Non-pigmented ciliary epithelial cell (primary cell): ENCODE data around the gene NAA40.
"Not testable (repeated sequence)": the region's sequence is repeated elsewhere in the genome, so short reads cannot be mapped to it uniquely, and the experiment has no call there.

Experiments
- DNase-seq: peaks from one replicate; pipeline ENCODE4 v3.0.0-alpha.2; 2010; ENCODE audit warnings: low read depth

Gene NAA40

DNA sequence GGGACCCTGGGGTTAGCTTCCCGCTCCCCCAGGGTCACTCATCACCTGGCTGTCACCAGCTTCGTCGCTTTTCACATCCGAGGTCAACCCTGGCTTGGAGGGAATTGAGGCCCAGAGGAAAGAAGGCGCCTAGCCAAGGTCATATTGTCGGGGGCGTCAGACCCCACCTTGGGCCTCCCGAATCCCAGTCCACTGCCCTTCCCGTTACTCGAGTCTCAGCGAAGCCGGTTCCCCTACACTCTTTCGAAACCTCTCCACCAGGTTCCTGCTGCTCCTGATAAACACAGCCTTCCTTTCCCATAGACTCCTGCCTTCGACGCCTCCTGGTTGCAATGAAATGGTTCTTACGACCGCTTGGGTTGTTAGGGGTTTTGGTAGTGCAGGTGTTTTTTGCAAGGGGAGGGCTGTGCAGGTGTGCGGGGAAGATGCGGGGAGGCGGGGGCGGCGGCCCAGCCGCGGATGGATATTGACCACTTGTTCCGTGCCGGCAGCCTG is 642 bp downstream of the NAA40 start:
- no peak for DNase-seq

DNA sequence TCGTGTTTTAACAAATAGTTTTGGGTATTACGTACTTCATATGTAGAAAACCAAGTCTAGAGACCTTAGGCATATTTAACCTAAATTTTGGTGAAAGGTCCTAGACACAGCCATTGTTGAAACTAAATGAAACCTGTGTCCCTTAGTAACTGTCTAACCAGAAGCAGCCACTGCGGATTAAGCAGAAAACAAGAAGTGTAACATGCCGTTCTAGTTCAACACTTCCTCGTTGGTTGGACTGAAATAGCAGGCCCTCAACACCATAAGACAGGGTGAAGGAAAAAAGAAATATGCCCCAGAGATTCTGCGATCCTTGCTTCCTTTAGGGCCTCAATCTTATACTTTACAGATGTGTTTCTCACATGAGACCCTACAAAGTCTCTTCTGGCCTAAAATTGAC is 2.0 kb downstream of the NAA40 start:
- DNase-seq, result no peak

DNA sequence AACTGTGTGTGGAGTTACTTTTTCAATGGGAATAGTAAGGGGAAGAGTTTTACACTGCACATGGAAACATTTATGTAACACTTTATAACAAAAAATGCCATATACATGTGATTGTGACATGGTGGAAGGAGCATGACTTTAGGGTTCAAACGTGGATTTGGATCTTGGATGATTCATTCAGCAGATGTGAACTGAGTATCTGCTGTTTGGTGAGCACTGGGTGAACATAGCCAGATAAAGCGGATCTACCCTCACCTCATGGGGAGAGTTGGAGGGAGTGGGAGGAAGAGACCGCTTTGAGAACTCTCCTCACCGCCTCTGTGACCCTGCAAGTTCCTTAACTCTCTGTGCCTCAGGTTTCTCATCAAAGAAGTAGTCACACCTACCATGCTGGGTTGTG is 3.1 kb downstream of the NAA40 start:
- DNase-seq, result no peak

DNA sequence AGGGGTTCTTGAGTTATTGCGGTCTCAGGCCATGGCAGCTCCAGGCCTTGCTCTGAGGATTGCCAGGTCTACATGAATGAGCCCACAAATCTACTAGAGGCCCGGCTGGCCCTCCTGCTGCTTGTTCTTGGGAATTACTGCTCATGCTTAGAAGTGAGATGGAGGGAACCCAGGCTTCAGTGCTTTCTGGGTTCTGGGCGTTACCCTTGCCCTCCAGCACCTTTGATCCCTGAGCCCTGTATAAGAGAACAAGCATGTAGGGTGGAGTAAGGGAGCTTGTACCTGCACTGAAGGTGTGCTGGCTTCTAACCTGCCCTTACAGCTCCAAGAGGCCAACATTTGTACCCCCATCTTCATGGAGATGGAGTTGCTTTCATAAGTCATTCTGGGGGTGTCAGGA is 4.0 kb downstream of the NAA40 start:
- DNase-seq, result no peak

DNA sequence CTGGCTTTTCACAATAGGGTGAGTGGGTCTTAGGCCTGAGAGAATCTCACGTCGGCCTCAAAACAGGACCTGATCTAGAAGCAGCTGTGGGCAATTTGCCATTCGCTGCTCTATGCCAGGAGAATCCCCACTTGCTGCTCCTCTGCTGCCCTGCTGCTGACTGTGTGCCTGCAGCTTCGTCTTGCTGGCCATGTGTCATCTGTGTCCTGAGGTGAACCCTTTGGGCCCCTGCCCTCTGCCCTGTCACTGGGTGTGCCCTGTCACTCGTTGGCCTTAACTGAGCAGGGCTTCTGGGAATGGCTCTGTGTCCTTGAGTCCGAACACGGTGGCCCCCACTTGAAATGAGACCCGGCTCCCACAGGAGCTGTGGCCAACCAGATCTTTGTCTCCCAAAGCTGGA is 6.2 kb downstream of the NAA40 start:
- DNase-seq, result no peak

DNA sequence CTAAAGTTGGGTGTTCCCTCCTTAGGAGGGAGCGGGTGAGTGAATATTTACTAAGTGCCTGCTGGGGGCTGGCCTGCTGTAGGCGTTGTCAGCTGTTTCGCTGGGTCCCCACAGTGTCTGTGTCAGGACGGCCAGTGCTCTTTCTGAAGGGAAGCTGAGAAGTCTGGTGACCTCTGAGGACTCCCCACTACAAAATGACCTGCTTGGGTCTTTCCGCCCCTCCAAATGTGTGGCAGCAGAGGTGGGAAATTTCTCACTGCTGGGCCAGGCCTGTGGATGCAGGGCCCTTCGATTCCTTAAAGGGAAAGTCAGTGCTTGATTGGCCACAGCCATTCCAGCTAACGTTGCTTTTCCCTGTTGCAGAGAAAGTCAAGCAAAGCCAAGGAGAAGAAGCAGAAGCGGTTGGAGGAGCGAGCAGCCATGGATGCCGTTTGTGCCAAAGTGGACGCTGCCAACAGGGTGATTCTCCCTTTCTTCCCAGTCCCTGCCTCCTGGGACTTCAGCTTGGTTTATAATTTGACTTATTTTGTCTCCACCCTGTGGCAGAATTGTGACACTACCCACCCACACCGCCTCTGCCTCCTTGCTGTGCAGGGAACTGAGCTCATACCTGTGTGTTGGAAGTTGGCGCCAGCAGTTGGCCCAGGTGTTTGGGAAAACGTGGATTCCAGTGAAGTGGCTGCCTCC is 6.8 kb downstream of the NAA40 start:
- DNase-seq, result peak; percentile 19

DNA sequence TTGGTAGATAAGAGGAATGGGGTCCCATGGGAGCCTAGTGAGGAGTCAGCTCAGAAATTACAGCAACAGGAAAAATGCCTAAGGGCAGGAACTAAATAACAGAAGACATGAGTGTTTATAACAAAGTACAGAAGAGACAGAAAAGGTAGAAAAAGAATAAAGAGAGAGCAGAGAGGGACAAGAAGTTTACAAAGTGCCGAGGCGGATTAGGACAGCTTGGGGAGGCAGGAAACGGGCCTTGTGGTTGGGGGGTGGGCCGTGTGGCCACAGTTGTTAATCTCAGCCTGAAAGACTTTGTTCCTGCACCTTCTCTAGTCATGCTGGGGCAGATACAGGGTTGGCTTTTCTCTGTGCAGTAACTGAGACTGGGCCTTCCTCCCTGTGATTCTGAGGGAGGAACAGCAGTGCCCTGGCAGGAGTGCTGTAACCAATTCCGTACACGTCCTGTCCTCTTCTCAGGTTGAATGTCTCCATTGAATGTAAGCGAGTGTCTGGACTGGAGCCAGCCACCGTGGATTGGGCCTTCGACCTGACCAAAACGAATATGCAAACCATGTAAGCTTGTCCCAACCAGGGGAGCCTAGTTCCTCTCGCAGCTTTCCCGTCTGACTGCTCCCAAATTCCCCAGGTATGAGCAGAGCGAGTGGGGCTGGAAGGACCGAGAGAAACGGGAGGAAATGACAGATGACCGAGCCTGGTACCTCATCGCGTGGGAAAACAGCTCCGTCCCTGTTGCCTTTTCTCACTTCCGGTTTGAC is 13.2 kb downstream of the NAA40 start:
- no peak for DNase-seq

DNA sequence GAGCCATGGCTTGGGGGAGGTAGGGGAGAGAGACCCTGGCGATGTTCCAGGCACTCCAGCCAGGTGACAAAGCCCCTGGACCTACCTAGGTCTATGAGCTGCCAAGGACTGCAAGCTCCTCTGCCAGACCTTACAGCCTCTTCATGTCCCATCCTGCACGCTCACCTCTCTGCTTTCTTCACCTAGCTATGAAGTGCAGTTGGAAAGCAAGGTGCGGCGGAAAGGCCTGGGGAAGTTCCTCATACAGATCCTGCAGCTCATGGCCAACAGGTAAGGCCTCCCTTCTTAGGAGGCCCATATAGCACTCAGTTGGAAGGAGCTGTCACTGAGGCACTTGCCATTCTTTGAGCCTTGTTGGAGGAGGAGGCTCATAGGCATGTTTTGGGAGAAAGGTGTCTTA is 13.8 kb downstream of the NAA40 start:
- DNase-seq, result no peak

DNA sequence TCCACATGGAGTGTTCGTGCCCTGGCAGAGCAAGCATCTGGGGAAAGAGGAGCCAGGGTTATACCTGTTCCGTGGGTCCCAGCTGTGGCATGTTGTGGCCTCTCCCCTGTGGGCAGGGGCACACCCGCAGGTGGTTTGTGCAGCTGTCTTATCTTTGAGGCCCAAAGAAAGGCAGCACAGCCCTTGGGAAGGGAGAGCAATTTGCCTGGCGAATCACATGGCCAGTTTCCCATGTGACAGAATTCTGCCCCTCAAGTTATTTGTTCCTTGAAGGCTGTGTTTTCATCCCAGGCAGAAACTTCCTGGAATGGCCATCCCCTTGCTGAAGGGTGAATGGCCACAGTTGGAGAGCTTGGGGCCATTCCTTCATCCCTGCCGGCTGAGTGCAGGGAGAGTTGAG is 19.2 kb downstream of the NAA40 start:
- DNase-seq, result no peak

DNA sequence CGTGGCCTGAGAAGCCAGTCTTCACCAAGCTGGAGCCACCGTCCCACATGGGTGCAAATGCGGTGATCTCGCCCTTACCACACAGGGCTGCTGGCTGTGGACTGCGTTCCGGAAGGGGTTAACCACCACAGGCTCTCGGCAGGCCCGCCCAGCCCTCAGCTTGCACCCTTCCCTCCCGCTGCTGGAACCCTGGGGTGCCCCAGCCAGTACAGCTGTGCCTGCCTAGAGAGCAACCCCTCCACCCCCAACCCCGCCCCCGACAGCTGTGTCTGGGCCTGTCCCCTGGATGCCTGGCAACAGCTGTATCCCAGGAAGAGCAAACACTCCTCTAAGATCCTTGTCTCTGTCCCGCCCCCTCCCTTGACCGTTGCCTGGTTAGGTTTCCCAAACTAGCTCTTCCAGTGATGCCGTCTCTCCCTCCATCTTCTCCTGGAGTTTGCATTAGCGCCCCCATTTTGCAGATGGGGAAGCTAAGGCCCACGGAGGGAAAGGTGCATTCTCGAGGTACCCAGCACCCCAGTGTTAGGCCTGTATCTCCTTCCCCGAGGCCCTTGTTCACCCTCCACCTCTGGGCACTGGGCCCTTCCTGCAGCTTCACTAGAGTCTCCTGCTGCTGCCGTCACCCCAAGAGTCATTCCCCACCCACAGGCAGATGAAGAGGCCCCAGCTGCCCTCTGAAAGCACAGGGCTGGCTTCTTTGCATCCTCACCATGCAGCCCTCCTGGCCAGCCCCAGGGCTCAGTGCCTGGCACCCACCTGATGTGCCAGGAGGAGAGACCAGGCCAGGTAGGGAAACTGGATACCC is 23.0 kb downstream of the NAA40 start:
- no peak for DNase-seq

DNA sequence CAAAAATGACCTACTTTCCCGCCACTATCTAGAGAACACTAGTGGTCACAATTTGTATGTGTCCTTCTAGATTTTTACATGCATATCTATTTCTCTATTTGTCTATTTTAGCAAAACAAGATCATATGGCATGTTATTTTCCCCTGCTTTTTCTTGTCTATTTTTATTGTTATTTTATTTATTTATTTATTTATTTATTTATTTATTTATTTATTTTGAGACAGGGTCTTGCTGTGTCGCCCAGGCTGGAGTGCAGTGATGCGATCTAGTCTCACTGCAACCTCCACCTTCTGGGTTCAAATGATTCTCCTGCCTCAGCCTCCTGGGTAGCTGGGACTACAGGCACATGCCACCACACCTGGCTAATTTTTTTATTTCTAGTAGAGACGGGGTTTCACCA is 25.1 kb downstream of the NAA40 start:
- DNase-seq, result not testable (repeated sequence)

DNA sequence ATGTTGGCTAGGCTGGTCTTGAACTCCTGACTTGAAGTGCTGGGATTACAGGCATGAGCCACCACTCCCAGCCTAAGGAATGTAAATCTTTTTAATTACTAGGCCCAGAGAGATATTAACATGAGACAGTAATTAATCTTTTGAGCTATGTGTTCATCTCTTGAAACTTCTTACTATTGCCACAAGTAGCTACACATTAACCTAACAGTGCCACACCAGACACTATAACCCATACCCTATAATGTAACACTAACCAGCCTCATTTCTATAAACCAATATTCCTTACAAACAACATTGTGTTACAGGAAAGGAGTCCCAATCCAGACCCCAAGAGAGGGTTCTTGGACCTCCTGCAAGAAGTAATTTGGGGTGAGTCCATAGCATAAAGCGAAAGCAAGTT is 27.6 kb downstream of the NAA40 start:
- DNase-seq, result no peak

DNA sequence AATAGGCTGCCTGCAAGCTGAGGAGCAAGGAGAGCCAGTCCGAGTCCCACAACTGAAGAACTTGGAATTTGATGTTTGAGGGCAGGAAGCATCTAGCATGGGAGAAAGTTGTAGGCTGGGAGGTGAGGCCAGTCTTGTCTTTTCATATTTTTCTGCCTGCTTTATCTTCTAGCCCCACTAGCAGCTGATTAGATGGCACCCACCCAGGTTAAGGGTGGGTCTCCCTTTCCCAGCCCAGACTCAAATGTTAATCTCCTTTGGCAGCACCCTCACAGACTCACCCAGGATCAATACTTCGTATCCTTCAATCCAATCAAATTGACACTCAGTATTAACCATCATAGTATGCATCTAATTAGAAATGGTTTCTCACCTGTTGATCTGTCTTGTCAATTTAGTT is 30.7 kb downstream of the NAA40 start:
- no peak for DNase-seq

DNA sequence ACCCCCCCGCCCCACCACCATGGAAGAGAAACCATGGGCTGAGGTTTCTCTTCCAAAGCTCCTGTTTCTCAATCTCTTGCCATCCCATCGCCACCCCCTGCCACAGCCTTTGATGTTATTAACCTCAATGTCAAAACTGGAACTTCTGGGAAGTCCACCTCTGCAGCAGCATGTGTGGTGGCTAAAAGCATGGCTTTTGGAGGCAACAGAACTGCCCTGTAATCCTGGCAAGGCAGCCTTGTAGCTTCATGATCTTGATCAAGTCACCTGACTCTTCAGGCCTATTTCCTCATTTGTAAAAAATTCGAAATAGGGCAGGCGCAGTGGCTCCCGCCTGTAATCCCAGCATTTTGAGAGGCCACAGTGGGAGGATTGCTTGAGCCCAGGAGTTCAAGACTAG is 32.1 kb downstream of the NAA40 start:
- DNase-seq, result no peak

DNA sequence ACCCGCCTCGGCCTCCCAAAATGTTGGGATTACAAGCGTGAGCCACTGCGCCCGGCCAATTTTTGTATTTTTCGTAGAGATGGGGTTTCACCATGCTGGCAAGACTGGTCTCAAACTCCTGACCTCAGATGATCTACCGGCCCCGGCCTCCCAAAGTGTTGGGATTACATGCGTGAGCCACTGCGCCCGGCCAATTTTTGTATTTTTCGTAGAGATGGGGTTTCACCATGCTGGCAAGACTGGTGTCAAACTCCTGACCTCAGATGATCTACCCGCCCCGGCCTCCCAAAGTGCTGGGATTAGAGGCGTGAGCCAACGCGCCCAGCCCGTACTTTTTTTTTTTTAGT is 35.1 kb downstream of the NAA40 start:
- not testable (repeated sequence) for DNase-seq

DNA sequence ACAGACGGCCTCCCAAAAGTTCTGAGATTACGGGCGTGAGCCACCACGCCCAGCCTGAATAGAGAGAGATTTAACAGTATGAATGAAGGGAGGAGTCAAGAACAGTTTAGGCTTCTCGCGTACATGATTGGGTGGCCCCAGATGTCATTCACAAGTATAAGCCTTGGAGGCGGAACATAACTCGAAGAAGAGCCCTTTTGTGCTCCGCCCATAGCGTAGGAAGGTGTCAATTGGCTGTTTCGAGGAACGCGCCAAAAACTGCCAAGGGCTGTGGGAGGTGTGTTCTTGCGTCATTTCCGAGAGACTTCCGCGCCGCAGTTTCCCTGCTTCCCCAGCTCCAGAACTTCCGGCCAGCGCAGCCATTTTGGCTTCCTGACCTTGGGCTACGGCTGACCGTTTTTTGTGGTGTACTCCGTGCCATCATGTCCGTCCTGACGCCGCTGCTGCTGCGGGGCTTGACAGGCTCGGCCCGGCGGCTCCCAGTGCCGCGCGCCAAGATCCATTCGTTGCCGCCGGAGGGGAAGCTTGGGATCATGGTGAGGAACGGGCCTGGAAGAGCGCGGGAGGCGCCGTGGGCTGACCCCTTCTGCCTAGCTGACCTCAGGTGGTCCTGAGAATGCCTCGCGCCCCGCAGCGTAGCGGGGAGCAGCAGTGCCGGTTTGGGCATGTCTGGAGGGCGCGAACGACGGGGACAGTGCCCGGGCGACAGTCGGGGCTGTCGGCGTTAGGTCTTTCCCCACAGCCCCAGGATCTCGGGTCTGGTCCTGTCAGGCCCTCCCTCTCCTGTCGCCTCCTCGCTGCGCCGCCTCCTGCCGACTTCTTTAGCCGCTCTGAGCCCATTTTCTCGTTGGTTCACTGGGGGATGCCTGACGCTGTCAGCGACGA is 35.7 kb downstream of the NAA40 start, which contains the start of gene COX8A:
Gene COX8A (plus strand): TSS at position 362 of the 885 bp plus-strand sequence. CDS start 61 bp downstream, at position 423.
- DNase-seq, result peak; percentile 100

DNA sequence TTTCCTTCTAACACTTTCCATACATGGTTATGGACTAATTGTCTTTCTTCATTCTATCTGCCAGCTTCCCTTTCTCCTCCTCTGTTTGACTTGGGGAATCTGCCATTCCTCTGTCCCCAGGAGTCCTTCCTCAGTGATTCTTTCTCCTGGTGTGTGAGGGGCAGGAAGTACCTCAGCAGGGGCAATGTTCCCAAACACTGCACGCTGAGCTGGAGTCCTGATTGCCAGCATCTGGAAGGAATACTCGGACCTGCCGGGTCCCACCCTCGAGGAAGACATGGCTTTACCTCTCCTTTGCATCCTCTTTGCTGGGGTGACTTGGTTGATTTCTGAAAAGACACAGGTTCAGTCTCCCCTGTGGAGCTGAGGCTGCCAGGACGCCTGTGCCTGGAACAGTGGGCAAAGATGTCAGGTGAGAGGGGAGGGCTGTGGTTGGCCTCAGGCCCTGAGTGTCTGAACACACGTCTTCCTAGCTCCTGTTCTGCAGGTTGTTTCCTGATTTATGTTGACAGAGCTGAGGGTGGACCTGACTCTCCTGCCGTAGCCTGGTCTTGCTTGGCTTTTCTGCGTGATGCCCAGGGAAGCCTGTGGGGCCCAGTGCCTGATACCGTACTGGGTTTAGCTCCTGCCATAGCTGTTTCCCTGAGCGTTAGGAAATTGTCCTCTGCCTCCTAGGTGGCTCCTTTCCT is 39.9 kb downstream of the NAA40 start:
- DNase-seq, result no peak

DNA sequence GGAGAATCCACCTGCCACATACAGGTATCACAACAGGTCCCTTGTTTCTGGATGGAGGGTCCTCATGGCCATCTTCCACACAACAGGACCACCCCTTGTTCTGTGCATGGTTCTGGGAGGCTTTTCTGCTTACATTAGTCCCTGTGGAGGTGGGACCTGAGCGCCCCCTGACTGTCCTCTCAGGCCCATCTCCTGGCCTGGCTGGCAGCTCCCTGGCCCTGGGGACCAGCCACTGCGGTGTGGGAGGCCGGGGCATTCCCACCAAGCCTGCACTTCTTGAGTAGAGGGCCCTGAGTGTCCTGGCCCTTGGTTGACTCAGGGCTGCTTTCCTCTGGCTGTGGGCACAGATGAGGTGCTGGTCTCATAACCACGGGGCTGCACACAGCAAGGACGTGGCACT is 40.6 kb downstream of the NAA40 start:
- no peak for DNase-seq

DNA sequence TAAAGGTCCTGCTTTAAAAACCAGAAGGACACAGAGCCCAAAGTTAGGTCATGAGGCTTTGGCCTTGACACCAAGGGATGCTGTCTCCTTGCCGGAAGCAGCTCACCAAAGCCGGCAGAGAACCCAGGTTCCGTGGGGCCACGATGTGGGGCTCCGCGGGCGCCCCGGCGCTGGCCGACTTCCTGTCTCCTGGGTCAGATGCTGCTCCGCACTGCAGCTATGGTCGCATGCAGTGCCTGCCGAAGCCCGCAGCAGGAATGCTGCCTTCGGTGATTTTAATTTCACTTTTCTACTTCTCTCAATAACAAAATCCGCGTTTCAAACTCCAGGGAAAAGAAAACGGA is 47.0 kb downstream of the NAA40 start:
- DNase-seq, result no peak

DNA sequence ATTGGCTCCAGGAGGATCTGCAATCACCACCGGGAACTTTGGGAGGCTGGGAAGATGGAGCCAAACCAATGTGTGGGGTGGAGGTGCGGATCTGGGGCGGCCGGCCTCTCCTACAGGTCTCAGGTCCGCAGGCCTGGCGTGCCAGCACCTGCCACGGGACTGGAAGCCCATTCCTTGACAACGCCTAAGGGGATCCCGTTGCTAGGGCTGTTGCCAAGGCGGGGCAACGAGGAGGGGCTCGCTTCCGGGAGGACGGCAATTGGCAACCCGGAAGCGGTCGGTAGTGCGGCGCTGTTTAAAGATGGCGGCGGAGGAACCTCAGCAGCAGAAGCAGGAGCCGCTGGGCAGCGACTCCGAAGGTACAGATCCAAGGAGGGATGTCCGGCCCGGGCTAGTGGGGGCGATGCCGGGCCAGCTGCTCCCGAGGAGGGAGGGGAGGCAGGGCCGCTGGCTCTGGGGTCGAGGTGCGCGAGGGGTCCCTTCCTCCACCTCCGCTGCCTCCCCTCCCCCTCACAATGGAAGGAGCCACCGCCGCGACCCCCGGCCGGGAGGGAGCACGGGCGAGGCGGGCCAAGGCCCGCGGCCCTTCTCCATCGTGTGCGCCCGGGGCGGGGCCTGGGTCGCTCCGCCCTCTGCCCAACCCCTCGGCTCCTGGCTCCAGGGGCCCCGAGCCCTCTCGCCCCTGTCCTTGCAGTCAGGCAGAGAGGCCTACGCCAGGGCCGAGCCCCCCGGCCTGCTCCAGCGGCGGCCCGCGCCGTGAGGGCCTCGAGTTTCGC is 47.5 kb downstream of the NAA40 start, which contains the start of gene OTUB1:
Gene OTUB1 (plus strand): TSS at position 283 of the 776 bp plus-strand sequence. CDS start 19 bp downstream, at position 302.
- DNase-seq, result peak; percentile 52
